ENCODE data around the gene HRK.

The HRK gene

DNA sequence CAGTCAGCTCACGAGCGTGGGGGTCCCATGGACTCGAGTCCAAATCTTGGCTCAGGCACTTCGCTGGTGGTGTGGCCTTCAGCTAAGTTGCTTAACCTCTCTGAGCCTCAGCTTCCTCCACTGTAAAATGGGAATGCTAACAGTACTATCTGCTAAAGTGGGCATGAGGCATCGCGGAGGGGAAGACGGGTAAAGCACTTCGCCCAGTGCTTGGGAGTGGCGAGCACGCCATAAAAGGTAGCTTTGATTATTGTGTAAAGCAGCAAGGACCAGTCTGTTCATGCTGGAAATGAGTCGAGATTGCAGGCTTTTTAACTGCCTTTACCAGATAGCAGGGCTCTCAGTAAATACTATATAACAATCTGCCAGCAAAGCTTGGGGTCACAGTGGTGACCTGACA is 24.5 kb downstream of the HRK start:
- DNase-seq (ENCODE audit: low read depth), result no peak
- H3K4me3 ChIP-seq (ENCODE audit: low read length), result no peak overlapping the region
- TF ChIP-seq, protein P1, sequence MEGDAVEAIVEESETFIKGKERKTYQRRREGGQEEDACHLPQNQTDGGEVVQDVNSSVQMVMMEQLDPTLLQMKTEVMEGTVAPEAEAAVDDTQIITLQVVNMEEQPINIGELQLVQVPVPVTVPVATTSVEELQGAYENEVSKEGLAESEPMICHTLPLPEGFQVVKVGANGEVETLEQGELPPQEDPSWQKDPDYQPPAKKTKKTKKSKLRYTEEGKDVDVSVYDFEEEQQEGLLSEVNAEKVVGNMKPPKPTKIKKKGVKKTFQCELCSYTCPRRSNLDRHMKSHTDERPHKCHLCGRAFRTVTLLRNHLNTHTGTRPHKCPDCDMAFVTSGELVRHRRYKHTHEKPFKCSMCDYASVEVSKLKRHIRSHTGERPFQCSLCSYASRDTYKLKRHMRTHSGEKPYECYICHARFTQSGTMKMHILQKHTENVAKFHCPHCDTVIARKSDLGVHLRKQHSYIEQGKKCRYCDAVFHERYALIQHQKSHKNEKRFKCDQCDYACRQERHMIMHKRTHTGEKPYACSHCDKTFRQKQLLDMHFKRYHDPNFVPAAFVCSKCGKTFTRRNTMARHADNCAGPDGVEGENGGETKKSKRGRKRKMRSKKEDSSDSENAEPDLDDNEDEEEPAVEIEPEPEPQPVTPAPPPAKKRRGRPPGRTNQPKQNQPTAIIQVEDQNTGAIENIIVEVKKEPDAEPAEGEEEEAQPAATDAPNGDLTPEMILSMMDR (IDR thresholded peaks at IDR 0.05; ENCODE audit: insufficient read depth, low read depth, low read length, missing control alignments), result no peak

DNA sequence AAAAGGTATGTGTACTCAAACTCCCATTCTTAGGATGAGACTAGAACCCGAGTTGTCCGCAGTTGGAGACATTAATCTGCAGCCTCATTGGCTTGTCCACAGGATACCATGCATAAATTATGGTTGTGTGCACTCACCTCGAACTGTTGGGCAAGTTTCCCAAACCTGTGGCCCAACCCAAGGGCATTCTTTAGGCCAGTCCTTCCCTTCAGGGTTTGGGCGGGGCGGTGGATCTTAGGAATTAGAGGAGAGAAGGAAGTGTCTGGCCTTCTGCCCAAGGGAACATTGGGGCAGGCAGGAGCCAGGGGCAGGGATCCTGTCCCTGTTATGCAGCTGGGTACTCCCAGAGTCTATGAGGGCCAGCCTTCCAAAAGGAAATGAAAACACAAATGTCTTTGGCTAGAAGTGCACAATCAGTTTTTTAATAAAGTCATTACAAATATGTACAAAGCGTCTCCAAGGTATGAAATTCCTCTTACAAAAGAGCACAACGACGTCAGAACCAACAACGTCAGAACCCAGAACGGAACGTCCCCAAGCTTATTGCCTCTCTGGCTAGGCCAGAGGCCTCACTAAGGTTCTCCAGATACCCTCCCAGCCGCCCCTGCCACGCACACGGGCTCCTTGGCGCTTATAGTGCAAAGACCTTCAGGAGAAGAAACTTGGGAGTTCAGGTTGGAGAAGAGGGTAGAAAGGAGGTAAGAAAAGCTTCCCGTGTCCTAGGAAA is 25.3 kb downstream of the HRK start:
- no peak overlapping the region for H3K4me3 ChIP-seq (ENCODE audit: low read length)
- TF ChIP-seq, protein P1 (IDR thresholded peaks at IDR 0.05; ENCODE audit: insufficient read depth, low read depth, low read length, missing control alignments), result no peak
- no peak for DNase-seq (ENCODE audit: low read depth)

DNA sequence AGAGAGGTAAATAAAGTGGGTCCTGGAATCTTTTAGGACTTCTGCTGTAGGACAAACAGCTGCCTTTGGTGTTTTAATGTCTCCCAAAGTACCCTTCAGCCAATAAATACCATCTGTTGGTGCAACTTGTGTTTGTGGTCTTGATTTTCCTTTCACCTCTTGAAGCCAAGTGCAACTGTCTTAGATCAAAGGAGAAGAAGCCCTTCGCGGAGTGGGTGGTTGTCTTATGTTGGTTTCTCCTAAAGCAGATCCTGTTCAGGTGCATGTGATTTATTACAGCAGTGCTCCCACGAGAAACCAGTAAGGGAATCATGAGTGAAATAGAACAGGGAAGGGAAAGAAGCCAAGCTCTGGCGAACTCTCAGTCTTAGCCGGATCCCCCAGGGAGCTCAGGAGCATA is 27.7 kb downstream of the HRK start:
- TF ChIP-seq, protein P1 (IDR thresholded peaks at IDR 0.05; ENCODE audit: insufficient read depth, low read depth, low read length, missing control alignments), result no peak
- DNase-seq (ENCODE audit: low read depth), result no peak
- H3K4me3 ChIP-seq (ENCODE audit: low read length), result no peak overlapping the region

DNA sequence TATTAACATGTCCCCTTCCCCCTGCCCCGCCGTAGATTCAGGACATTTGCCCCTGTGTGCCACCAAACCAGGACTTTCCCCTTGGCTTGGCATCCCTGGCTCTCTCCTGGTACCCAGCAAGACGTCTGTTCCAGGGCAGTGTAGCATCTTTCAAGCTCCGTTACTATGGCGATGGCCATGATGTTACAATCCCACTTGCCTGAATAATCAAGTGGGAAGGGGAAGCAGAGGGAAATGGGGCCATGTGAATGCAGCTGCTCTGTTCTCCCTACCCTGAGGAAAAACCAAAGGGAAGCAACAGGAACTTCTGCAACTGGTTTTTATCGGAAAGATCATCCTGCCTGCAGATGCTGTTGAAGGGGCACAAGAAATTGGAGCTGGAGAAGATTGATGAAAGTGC is 28.9 kb downstream of the HRK start:
- H3K4me3 ChIP-seq (ENCODE audit: low read length), result no peak overlapping the region
- TF ChIP-seq, protein P1 (IDR thresholded peaks at IDR 0.05; ENCODE audit: insufficient read depth, low read depth, low read length, missing control alignments), result no peak
- no peak for DNase-seq (ENCODE audit: low read depth)

DNA sequence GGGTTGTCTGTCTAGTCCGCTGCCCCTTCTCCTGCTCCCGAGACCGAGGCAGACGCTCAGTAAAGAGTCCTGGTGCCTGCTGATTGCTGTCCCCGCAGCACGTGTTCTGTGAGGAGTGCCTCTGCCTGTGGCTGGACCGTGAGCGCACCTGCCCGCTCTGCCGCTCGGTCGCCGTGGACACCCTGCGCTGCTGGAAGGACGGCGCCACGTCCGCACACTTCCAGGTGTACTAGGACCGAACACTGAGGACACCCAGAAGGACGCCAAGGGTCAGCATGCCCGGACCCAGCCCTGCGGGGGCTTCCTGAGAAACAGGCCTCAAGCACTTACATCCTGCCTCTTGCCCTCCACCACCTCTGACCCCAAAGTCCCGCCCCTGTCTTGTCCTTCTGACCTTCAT is 32.0 kb downstream of the HRK start:
- H3K4me3 ChIP-seq (ENCODE audit: low read length), result no peak overlapping the region
- TF ChIP-seq, protein P1 (IDR thresholded peaks at IDR 0.05; ENCODE audit: insufficient read depth, low read depth, low read length, missing control alignments), result no peak
- DNase-seq (ENCODE audit: low read depth), result no peak

DNA sequence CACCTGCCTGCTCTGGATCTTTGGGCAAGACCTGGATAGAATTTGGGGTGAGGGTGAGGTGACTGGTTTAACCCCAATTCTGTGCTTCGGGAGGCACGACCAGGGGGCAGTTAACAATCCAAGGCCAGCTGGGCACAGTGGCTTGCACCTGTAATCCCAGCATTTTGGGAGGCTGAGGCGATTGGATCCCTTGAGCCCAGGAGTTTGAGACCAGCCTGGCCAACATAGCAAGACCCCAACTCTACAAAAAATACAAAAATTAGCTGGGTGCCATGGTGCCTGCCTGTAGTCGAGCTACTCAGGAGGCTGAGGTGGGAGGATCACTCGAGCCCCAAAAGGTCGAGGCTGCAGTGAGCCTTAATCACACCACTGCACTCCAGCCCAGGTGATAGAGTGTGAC is 38.2 kb downstream of the HRK start:
- TF ChIP-seq, protein P1 (IDR thresholded peaks at IDR 0.05; ENCODE audit: insufficient read depth, low read depth, low read length, missing control alignments), result no peak
- DNase-seq (ENCODE audit: low read depth), result no peak
- H3K4me3 ChIP-seq (ENCODE audit: low read length), result no peak overlapping the region

DNA sequence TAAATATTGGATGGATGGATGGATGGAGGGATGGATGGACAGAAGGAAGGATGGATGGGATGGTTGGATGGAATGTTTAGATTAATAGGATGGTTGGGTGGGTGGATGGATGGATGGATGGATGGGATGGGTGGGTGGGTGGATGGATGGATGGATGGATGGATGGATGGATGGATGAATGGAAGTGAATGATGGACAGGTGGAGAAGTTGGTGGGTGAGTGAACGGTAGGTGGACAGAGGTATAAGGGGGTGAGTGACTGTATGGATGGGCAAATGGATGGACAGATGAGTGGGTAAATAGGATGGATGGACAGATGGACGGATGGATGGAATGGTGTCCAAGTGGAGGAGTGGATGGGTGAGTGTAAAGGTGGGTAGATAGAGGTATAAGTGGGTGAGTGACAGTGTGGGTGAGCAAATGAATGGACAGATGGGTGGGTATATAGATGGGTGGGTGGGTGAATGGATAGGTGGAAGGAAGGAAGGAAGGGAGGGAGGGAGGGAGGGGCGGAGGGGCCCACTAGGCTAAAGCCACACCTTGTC is 41.9 kb downstream of the HRK start:
- no peak for DNase-seq (ENCODE audit: low read depth)
- H3K4me3 ChIP-seq (ENCODE audit: low read length), result no peak overlapping the region
- TF ChIP-seq, protein P1 (IDR thresholded peaks at IDR 0.05; ENCODE audit: insufficient read depth, low read depth, low read length, missing control alignments), result no peak
